VCaP (cell line): ENCODE results near the gene EEIG2.
A peak's percentile ranks its signal among the peaks of the same experiment; 100 is the strongest.
"Not testable (repeated sequence)": the region's sequence is repeated elsewhere in the genome, so short reads cannot be mapped to it uniquely, and the experiment has no call there.

ENCODE experiments used
- H3K27ac ChIP-seq: fragments of 450-650 bp; 2 replicates; pipeline ENCODE4 v1.5.1; 2017
- CTCF ChIP-seq: fragments of 450-650 bp; conservative IDR thresholded peaks from 2 replicates; pipeline ENCODE4 v1.5.1; 2017; ENCODE audit warnings: mild to moderate bottlenecking, moderate library complexity

EEIG2 gene

GRCh38 chr1:108524676-108525075, 35.2 kb upstream of the EEIG2 start:
- H3K27ac ChIP-seq: no peak overlapping the region
- no peak for TF ChIP-seq CTCF

- no peak overlapping the region for H3K27ac ChIP-seq
- TF ChIP-seq CTCF: no peak
Observed at GRCh38 chr1:108527135-108527534, 32.8 kb upstream of the EEIG2 start.

GRCh38 chr1:108527837-108528236, 32.1 kb upstream of the EEIG2 start:
- TF ChIP-seq CTCF: no peak
- no peak overlapping the region for H3K27ac ChIP-seq

- H3K27ac ChIP-seq: peak overlapping the region; percentile 86
- no peak for TF ChIP-seq CTCF
Observed at GRCh38 chr1:108531444-108531843, 28.5 kb upstream of the EEIG2 start.

GRCh38 chr1:108532730-108533129, 27.2 kb upstream of the EEIG2 start:
- no peak for TF ChIP-seq CTCF
- H3K27ac ChIP-seq: peak overlapping the region; percentile 86

- peak overlapping the region; percentile 86 for H3K27ac ChIP-seq
- TF ChIP-seq CTCF: 0 out of 2 replicates have a peak, but pooled peaks have one; percentile 32
Observed at GRCh38 chr1:108533351-108534083, 26.4 kb upstream of the EEIG2 start.

GRCh38 chr1:108534759-108535158, 25.1 kb upstream of the EEIG2 start:
- no peak for TF ChIP-seq CTCF
- peak overlapping the region; percentile 86 for H3K27ac ChIP-seq

GRCh38 chr1:108535315-108535897, 24.5 kb upstream of the EEIG2 start:
- peak overlapping the region; percentile 86 for H3K27ac ChIP-seq

GRCh38 chr1:108536021-108536420, 23.9 kb upstream of the EEIG2 start:
- not testable (repeated sequence) for H3K27ac ChIP-seq

GRCh38 chr1:108536791-108537190, 23.1 kb upstream of the EEIG2 start:
- peak overlapping the region; percentile 9; the same call in 1 of the 2 replicates for H3K27ac ChIP-seq
